Right lobe of liver (tissue), 4 donors: Measurements from ENCODE around the gene ACTL6B.

Source experiments
- POLR2A ChIP-seq: fragments of 450-650 bp; IDR thresholded peaks from one replicate; pipeline ENCODE4 v1.6.1; 2017; ENCODE audit warnings: antibody characterized with exemption, mild to moderate bottlenecking
- TF ChIP-seq, protein P1 (sequence below), 4 donors: fragments of 200-600 bp in 3 of 4; fragments of 450-650 bp in 1 of 4; IDR thresholded peaks; one replicate each; pipeline versions ENCODE4 v1.5.1 to v1.8.0; 2016 to 2022; ENCODE audit warnings: antibody characterized with exemption in 4 of 4, mild to moderate bottlenecking in 2 of 4
- donor health status: DM: no; HTN: no; CAD: no.
- donor health status: DM: no; HTN: no; CAD: no.
- donor health status: DM: no; HTN: yes; CAD: no.

DNA sequence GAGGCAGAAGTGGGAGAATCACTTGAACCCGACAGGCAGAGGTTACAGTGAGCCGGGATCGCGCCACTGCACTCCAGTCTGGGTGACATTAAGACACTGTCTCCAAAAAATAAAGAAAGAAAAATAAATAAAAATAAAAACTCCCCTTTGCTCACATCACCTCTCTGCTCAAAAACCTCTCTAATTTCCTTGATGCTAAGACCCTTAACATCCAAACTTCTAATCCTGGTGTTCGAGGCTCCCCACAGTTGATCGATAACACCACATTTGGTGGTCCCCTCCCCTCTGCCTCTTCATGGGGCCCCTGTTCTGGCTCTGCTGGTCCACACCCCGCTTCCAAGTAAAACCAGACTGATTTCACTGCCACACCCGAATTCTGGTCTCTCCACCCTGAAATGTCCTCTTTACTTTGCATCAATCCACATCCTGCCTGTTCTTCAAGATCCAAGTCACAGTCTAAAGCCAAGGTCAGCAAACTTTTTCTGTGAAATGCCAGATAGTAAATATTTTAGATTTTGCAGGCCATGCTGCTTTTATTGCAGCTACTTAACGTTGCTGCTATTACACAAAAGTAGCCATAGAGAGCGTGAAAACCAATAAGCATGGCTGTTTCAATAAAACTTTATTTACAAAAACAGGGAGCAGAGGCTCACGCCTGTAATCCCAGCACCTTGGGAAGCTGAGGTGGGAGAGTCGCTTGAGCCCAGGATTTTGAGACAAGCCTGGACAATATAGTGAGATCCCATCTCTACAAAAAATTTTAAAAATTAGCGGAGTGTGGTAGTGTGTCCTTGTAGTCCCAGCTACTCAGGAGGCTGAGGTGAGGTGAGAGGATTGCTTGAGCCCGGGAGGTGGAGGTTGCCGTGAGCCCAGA is 32.1 kb downstream of the ACTL6B start:
- TF ChIP-seq, protein P1, sequence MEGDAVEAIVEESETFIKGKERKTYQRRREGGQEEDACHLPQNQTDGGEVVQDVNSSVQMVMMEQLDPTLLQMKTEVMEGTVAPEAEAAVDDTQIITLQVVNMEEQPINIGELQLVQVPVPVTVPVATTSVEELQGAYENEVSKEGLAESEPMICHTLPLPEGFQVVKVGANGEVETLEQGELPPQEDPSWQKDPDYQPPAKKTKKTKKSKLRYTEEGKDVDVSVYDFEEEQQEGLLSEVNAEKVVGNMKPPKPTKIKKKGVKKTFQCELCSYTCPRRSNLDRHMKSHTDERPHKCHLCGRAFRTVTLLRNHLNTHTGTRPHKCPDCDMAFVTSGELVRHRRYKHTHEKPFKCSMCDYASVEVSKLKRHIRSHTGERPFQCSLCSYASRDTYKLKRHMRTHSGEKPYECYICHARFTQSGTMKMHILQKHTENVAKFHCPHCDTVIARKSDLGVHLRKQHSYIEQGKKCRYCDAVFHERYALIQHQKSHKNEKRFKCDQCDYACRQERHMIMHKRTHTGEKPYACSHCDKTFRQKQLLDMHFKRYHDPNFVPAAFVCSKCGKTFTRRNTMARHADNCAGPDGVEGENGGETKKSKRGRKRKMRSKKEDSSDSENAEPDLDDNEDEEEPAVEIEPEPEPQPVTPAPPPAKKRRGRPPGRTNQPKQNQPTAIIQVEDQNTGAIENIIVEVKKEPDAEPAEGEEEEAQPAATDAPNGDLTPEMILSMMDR (IDR thresholded peaks at IDR 0.05), result no peak
- no peak for TF ChIP-seq POLR2A
